Left ventricle myocardium inferior (tissue), 1 donor: ENCODE data around the gene PCDHA10. TPM values are rescaled to one million over a fixed set of nuclear protein-coding genes. Genes with fewer than 3 reads are reported as not detected.
"Not testable (repeated sequence)": the region's sequence is repeated elsewhere in the genome, so short reads cannot be mapped to it uniquely, and the experiment has no call there.

Source experiments
- DNase-seq: peaks from one replicate; pipeline ENCODE4 v3.0.0-alpha.2; 2020
- H3K27ac ChIP-seq: fragments of 200-600 bp; replicated peaks from 2 replicates; pipeline ENCODE4 v1.8.0; 2021
- H3K27me3 ChIP-seq: fragments of 200-600 bp; 2 replicates; pipeline ENCODE4 v1.8.0; 2021; ENCODE audit warnings: low read depth
- H3K36me3 ChIP-seq: fragments of 200-600 bp; 2 replicates; pipeline ENCODE4 v1.8.0; 2021
- H3K4me1 ChIP-seq: fragments of 200-600 bp; 2 replicates; pipeline ENCODE4 v1.8.0; 2021
- H3K4me3 ChIP-seq: fragments of 200-600 bp; 2 replicates; pipeline ENCODE4 v1.8.0; 2021; ENCODE audit warnings: mild to moderate bottlenecking, moderate library complexity
- H3K9me3 ChIP-seq: fragments of 200-600 bp; replicated peaks from 2 replicates; pipeline ENCODE4 v1.8.0; 2021
- CTCF ChIP-seq: fragments of 200-600 bp; IDR thresholded peaks from 2 replicates; pipeline ENCODE4 v1.8.0; 2021; ENCODE audit warnings: antibody characterized with exemption, mild to moderate bottlenecking, borderline replicate concordance
- intact Hi-C: fragments of 100-400 bp; cut with micrococcal nuclease; formaldehyde crosslinking; loops from one replicate; pipeline ENCODE4 v1.11.0; 2022
- total RNA-seq: library from RNA; stranded (reverse); fragmentation: NEBNext Ultra II Directional; extraction: Animal tissue kit (Norgen Biotek cat#: 25700); gene quantifications from one replicate; pipeline ENCODE4 v1.2.1, GENCODE V29; 2021
- donor health status: DM: no; HTN: yes; CAD: no; lungs with severe emphysema.

PCDHA10 gene
- total RNA-seq, 1 donor from 2014 or later, result 0.05 TPM

DNA sequence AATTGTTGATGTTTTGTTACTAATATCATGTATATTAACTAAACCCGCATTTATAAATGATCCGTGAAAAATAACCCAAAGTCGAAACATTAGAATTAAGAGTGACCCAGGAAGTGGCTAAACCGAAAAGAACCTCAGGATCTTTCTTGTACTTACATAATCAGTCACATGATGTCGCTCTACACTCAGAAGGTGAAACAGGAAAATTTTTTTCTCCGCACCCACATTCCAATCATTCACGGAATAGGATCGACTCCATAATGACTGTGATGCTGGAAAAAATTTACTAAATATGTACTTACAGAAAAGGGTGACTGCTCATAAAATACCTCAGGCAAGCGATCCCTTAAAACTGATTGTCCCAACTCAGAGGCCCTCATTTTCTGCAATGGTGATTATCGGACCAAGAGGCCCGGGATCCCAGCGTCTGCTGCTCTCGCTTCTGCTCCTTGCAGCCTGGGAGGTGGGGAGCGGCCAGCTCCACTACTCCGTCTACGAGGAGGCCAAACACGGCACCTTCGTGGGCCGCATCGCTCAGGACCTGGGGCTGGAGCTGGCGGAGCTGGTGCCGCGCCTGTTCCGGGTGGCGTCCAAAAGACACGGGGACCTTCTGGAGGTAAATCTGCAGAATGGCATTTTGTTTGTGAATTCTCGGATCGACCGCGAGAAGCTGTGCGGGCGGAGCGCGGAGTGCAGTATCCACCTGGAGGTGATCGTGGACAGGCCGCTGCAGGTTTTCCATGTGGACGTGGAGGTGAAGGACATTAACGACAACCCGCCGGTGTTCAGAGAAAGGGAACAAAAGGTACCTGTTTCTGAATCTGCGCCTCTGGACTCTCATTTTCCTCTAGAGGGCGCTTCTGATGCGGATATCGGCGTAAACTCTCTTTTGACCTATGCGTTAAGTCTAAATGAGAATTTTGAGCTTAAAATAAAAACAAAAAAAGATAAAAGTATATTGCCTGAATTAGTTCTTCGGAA, 19.7 kb downstream of the PCDHA10 start, which contains the start of gene PCDHA12:
TSS of gene PCDHA12 (plus strand) at position 224 of the 981 bp plus-strand sequence. CDS start at position 389, 165 bp downstream.
- H3K36me3 ChIP-seq, result no peaks in the 10 kb centered on the region
- intact Hi-C loops, result no loop called here
- peaks cover 98% of the 10 kb centered on the region for H3K27me3 ChIP-seq
- no peak for DNase-seq
- peaks cover 55% of the 10 kb centered on the region for H3K9me3 ChIP-seq
- no peaks in the 10 kb centered on the region for H3K4me1 ChIP-seq
- no peak within 1 kb of the TSS for H3K4me3 ChIP-seq
- no peak within 1 kb of the TSS for H3K27ac ChIP-seq
- no peak for TF ChIP-seq CTCF

DNA sequence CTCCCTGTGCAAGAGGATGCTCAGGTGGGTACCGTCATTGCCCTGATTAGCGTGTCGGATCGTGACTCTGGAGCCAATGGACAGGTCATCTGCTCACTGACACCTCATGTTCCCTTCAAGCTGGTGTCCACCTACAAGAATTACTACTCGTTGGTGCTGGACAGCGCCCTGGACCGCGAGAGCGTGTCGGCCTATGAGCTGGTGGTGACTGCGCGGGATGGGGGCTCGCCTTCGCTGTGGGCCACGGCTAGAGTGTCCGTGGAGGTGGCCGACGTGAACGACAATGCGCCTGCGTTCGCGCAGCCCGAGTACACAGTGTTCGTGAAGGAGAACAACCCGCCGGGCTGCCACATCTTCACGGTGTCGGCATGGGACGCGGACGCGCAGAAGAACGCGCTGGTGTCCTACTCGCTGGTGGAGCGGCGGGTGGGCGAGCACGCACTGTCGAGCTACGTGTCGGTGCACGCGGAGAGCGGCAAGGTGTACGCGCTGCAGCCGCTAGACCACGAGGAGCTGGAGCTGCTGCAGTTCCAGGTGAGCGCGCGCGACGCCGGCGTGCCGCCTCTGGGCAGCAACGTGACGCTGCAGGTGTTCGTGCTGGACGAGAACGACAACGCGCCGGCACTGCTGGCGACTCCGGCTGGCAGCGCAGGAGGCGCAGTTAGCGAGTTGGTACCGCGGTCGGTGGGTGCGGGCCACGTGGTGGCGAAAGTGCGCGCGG, 21.0 kb downstream of the PCDHA10 start:
- intact Hi-C loops, H3K36me3 ChIP-seq, H3K27ac ChIP-seq, H3K4me1 ChIP-seq, DNase-seq, H3K4me3 ChIP-seq: not testable (repeated sequence)
- H3K27me3 ChIP-seq, result peaks cover 98% of the 10 kb centered on the region
- peaks cover 48% of the 10 kb centered on the region for H3K9me3 ChIP-seq

GRCh38 chr5:140877262-140877581, 21.5 kb downstream of the PCDHA10 start:
- intact Hi-C loops, result no loop called here
- DNase-seq, result no peak
- H3K9me3 ChIP-seq, result peaks cover 48% of the 10 kb centered on the region
- no peak overlapping the region for H3K4me3 ChIP-seq
- H3K4me1 ChIP-seq, result no peaks in the 10 kb centered on the region
- TF ChIP-seq CTCF, result no peak
- H3K36me3 ChIP-seq, result no peaks in the 10 kb centered on the region
- no peak overlapping the region for H3K27ac ChIP-seq
- H3K27me3 ChIP-seq, result peaks cover 98% of the 10 kb centered on the region

DNA sequence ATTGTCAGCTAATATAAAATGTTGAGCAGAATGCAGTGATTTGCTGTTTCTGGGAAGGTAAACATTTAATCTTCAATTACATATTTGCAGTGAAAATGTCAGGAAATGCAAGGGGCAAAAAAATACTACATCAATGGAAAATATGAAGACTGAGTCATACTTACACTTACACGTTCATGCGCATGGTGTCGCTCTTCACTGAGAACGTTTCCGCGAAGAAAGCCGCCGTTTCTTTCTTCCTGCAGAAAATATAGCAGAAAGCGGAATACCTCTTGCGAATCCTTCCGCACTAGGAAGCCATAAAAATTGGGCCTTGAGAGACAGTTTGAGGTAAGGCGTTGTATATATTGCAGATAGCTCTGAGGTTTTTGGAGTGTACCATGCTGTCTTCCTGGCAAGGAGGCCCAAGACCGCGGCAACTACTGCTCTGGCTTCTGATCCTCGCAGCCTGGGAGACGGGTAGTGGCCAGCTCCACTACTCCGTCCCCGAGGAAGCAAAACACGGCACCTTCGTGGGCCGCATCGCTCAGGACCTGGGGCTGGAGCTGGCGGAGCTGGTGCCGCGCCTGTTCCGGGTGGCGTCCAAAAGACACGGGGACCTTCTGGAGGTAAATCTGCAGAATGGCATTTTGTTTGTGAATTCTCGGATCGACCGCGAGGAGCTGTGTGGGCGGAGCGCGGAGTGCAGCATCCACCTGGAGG, 26.3 kb downstream of the PCDHA10 start, which contains the start of gene PCDHA13:
TSS of gene PCDHA13 (plus strand) at position 236 of the 702 bp plus-strand sequence. CDS start at position 381, 145 bp downstream.
- Histone ChIP-seq H3K27me3 (peaks cover 75% of the 10 kb centered on the region), H3K36me3 (no peaks in the 10 kb centered on the region), H3K4me1 (no peaks in the 10 kb centered on the region), H3K9me3 (peaks cover 60% of the 10 kb centered on the region), H3K27ac (no peak within 1 kb of the TSS), H3K4me3 (peak within 1 kb of the TSS; percentile 18)
- no peak for DNase-seq
- peak; percentile 22 for TF ChIP-seq CTCF
- intact Hi-C loops, result no loop called here

- Histone ChIP-seq H3K4me1 (no peaks in the 10 kb centered on the region), H3K27me3 (peaks cover 70% of the 10 kb centered on the region), H3K36me3 (no peaks in the 10 kb centered on the region), H3K27ac (no peak overlapping the region), H3K9me3 (peaks cover 55% of the 10 kb centered on the region), H3K4me3 (peak overlapping the region; percentile 18)
- intact Hi-C loops, result no loop called here
- no peak for TF ChIP-seq CTCF
- no peak for DNase-seq
Observed at GRCh38 chr5:140882591-140882899, 26.8 kb downstream of the PCDHA10 start.
